Neural cell (in vitro differentiated cells): Measurements from ENCODE around the gene KLHDC4.

Experiments used
- CTCF ChIP-seq: fragments of 450-650 bp; IDR thresholded peaks from 2 replicates; pipeline ENCODE4 v1.5.1; 2014; ENCODE audit warnings: antibody characterized with exemption, mild to moderate bottlenecking, moderate library complexity; ENCODE audit not compliant: poor library complexity, severe bottlenecking
- EP300 ChIP-seq: fragments of 450-650 bp; conservative IDR thresholded peaks from 2 replicates; pipeline ENCODE4 v1.6.1; 2014; ENCODE audit warnings: antibody characterized with exemption, mild to moderate bottlenecking, moderate library complexity; ENCODE audit not compliant: poor library complexity, severe bottlenecking
- EZH2 ChIP-seq: fragments of 200-600, 300-800 bp; shearing (Covaris generic), sonication (generic); IDR thresholded peaks from 2 replicates; pipeline ENCODE4 v1.6.1; 2014; ENCODE audit warnings: antibody characterized with exemption, low read length, borderline replicate concordance, mild to moderate bottlenecking; ENCODE audit not compliant: insufficient read depth, poor library complexity, severe bottlenecking
- MXI1 ChIP-seq: fragments of 450-650 bp; conservative IDR thresholded peaks from 2 replicates; pipeline ENCODE4 v1.6.1; 2014; ENCODE audit warnings: antibody characterized with exemption, mild to moderate bottlenecking; ENCODE audit not compliant: poor library complexity, severe bottlenecking
- POLR2AphosphoS5 ChIP-seq: IDR thresholded peaks from 2 replicates; pipeline ENCODE4 v1.6.1; 2012
- TAF1 ChIP-seq: IDR thresholded peaks from 2 replicates; pipeline ENCODE4 v1.6.1; 2012; ENCODE audit warnings: low read depth

- no peak for TF ChIP-seq EZH2
- TF ChIP-seq TAF1, result no peak
- TF ChIP-seq CTCF, result no peak
- TF ChIP-seq POLR2AphosphoS5, result no peak
- TF ChIP-seq MXI1, result no peak
- no peak for TF ChIP-seq EP300
Measured at GRCh38 chr16:87671221-87671620, 94.6 kb downstream of the KLHDC4 start.
